Ishikawa (cell line): ENCODE results near the gene CWF19L1.

ENCODE experiments used
- CEBPB ChIP-seq: IDR thresholded peaks from 2 replicates; pipeline ENCODE4 v1.6.1; 2012
- CREB1 ChIP-seq: IDR thresholded peaks from 2 replicates; pipeline ENCODE4 v1.6.1; 2012; ENCODE audit warnings: low read depth
- EGR1 ChIP-seq: IDR thresholded peaks from 2 replicates; pipeline ENCODE4 v1.6.1; 2012
- EP300 ChIP-seq: IDR thresholded peaks from 2 replicates; pipeline ENCODE4 v1.6.1; 2012; ENCODE audit warnings: borderline replicate concordance
- FOXM1 ChIP-seq: IDR thresholded peaks from 2 replicates; pipeline ENCODE4 v1.6.1; 2012; ENCODE audit warnings: low read depth, borderline replicate concordance
- NFIC ChIP-seq: IDR thresholded peaks from 2 replicates; pipeline ENCODE4 v1.6.1; 2012
- RAD21 ChIP-seq: IDR thresholded peaks from 2 replicates; pipeline ENCODE4 v1.6.1; 2012; ENCODE audit warnings: low read depth
- TAF1 ChIP-seq: IDR thresholded peaks from 2 replicates; pipeline ENCODE4 v1.6.1; 2012; ENCODE audit warnings: low read depth, mild to moderate bottlenecking
- TCF12 ChIP-seq: IDR thresholded peaks from 2 replicates; pipeline ENCODE4 v1.6.1; 2012; ENCODE audit warnings: low read depth
- TEAD4 ChIP-seq: IDR thresholded peaks from 2 replicates; pipeline ENCODE4 v1.6.1; 2012
- YY1 ChIP-seq: IDR thresholded peaks from 2 replicates; pipeline ENCODE4 v1.6.1; 2012; ENCODE audit warnings: low read depth
- ZBTB7A ChIP-seq: IDR thresholded peaks from 2 replicates; pipeline ENCODE4 v1.6.1; 2012; ENCODE audit warnings: low read depth
- TF ChIP-seq, protein P1 (sequence below): IDR thresholded peaks from 2 replicates; pipeline ENCODE4 v1.6.1; 2012; ENCODE audit warnings: low read depth, mild to moderate bottlenecking
- TF ChIP-seq, protein P2 (sequence below): IDR thresholded peaks from 2 replicates; pipeline ENCODE4 v1.6.1; 2012
- TF ChIP-seq, protein P3 (sequence below): IDR thresholded peaks from 2 replicates; pipeline ENCODE4 v1.6.1; 2012

Gene CWF19L1

DNA sequence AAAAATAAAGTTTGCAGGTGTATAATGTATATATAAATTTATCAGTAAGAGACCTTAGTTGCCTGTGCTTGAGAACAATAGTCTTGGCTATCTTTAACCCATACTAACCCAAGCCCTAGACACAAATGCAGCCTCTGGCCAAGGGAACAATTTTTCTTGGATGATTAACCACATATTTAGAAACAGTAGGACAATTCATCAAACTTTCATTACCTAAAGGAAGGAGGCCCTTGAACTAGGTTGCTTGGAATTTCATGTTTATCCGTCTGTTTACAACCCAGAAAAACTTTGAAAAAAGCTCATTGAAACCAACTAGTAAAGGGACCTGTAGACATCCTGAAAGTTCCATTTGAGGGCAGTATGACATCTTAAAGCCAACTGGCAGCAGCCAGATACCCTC is 72.7 kb downstream of the CWF19L1 start:
- TF ChIP-seq RAD21 (no peak), EP300 (no peak), TAF1 (no peak), CEBPB (no peak)
- TF ChIP-seq, protein P1, sequence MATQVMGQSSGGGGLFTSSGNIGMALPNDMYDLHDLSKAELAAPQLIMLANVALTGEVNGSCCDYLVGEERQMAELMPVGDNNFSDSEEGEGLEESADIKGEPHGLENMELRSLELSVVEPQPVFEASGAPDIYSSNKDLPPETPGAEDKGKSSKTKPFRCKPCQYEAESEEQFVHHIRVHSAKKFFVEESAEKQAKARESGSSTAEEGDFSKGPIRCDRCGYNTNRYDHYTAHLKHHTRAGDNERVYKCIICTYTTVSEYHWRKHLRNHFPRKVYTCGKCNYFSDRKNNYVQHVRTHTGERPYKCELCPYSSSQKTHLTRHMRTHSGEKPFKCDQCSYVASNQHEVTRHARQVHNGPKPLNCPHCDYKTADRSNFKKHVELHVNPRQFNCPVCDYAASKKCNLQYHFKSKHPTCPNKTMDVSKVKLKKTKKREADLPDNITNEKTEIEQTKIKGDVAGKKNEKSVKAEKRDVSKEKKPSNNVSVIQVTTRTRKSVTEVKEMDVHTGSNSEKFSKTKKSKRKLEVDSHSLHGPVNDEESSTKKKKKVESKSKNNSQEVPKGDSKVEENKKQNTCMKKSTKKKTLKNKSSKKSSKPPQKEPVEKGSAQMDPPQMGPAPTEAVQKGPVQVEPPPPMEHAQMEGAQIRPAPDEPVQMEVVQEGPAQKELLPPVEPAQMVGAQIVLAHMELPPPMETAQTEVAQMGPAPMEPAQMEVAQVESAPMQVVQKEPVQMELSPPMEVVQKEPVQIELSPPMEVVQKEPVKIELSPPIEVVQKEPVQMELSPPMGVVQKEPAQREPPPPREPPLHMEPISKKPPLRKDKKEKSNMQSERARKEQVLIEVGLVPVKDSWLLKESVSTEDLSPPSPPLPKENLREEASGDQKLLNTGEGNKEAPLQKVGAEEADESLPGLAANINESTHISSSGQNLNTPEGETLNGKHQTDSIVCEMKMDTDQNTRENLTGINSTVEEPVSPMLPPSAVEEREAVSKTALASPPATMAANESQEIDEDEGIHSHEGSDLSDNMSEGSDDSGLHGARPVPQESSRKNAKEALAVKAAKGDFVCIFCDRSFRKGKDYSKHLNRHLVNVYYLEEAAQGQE, result no peak

DNA sequence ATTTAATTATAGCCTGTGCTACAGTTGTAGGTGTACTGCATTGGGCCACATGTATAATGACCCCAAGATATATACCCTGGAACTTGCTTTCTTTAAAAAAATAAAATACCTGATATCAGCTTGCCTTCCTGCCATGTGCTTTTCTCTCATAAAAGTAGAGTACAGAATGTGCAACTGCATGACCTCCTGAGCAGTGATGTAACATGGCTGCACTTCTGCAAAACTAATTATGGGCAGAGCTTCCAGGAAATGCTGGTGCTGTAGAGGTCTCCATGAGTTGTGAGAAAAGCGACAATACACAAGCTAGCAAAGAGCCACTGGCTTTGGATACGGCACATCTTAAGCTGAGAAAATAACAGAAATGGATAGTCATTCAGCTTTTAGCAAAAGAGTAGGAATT is 75.1 kb downstream of the CWF19L1 start:
- TF ChIP-seq CEBPB (no peak), ZBTB7A (no peak), FOXM1 (no peak), TAF1 (no peak)
- TF ChIP-seq, protein P2, sequence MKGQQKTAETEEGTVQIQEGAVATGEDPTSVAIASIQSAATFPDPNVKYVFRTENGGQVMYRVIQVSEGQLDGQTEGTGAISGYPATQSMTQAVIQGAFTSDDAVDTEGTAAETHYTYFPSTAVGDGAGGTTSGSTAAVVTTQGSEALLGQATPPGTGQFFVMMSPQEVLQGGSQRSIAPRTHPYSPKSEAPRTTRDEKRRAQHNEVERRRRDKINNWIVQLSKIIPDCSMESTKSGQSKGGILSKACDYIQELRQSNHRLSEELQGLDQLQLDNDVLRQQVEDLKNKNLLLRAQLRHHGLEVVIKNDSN, result no peak
- TF ChIP-seq, protein P1, result no peak

DNA sequence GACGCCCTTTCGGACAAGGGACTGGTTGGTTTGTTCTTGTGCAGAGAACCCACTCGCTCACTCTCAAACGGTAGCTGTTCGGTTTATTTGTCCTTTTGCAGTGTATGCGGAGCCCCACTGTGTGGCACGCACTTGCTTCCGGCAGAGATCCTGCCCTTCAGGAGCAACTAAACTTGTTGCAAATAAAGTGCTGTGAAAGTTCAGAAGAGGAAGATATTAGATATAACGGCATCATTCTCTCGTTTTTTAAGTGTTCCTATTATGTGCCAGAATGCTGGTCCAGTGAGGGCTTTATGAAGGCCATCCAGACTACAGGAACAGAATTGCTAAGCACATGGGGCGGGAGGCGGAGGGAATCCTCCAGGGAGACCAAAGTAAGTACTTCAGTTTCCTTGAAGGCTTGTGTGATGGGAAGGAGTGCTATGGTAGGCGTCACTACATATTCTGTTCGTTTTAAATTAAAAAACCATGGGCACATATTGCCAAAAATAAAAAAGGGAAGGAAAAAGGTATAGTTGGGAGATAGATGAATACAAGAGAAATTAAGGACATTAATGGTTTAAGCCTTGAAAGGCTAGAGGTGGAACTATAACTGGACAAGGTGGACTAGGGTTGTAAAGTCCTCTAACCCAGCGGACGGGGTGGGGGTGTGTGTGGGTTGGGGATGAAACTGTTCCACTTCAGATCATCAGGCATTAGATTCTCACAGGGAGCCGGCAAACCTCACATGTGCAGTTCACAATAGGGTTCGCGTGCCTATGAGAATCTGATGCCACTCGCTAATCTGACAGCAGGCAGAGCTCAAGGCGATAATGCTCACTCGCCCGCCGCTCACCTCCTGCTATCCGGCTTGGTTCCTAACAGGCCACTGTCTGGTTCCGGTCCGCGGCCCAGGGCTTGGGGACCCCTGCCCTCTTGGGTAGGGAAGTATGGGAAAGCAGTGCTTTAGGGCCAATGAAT is 80.9 kb downstream of the CWF19L1 start:
- TF ChIP-seq, protein P3, sequence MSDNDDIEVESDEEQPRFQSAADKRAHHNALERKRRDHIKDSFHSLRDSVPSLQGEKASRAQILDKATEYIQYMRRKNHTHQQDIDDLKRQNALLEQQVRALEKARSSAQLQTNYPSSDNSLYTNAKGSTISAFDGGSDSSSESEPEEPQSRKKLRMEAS, result peak; percentile 29; the same call in 1 of the 2 replicates
- no peak for TF ChIP-seq CEBPB
- no peak for TF ChIP-seq RAD21
- no peak for TF ChIP-seq ZBTB7A
- TF ChIP-seq FOXM1, result no peak

DNA sequence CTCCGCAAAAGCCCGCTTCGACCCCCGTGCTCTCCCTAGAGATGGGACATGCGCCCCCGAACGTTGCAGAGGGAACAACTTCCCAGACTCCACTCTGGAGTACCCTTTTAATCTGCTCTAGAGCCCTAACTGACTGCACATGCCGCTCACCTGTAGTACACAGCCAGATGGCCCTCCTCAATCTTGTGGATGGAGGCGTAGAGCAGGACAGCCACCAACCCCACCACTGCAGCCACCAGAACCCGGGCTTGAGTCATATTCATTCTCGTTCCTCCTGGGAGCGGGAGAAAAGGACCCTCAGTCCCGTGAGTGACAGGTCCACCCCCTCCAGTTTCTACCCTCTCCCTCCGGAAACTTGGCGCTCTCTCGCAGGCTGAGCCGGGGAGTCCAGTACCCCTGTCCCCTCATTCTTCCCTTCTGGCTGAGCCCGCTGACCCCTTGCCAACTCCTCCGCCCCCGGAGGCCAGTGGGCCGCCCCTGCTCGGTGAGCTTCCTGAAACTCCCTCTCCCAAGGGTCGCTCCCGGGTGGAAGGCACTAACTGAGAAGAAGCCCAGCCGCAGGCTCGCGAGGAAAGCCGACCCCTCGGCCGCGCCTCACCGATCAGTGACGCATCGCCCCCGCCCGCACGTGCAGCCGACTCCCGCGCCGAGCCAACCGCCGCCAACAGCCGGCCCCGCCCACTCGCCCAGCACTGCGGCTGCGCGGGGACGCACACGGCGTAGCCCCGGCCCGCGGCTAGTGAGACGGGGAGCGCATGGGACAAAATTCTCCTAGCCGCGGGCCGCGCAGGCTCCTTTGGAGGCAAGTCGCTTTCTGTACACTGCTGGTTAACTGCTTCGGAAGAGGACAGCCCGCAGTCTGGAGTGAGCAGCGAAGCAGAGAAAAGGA is 81.8 kb downstream of the CWF19L1 start, which contains the start of gene ERLIN1:
Gene ERLIN1 (minus strand): TSS at position 666 of the 889 bp plus-strand sequence. CDS start 403 bp downstream, at position 263.
- TF ChIP-seq, protein P3, result peak; percentile 99
- TF ChIP-seq FOXM1, result no peak
- 0 out of 2 replicates have a peak, but pooled peaks have one; percentile 28 for TF ChIP-seq TEAD4
- no peak for TF ChIP-seq CREB1
- TF ChIP-seq YY1, result peak; percentile 25
- no peak; the same call in 1 of the 2 replicates for TF ChIP-seq RAD21
- no peak for TF ChIP-seq CEBPB
- no peak for TF ChIP-seq EP300
- TF ChIP-seq, protein P1, result no peak; the same call in 1 of the 2 replicates
- peak; percentile 97 for TF ChIP-seq ZBTB7A
- TF ChIP-seq EGR1, result peak; percentile 93
- peak; percentile 91 for TF ChIP-seq TAF1
- peak; percentile 76 for TF ChIP-seq NFIC
- peak; percentile 73; the same call in 1 of the 2 replicates for TF ChIP-seq TCF12
- TF ChIP-seq, protein P2, result peak; percentile 75
